Activated T-helper 9 cell treated with anti-CD3 and anti-CD28 coated beads, Interleukin-2, amount 50 U/mL, for 16 hours (primary cell): ENCODE measurements around the gene POPDC2.
"Not testable (repeated sequence)": the region's sequence is repeated elsewhere in the genome, so short reads cannot be mapped to it uniquely, and the experiment has no call there.

Source experiments
- DNase-seq: peaks from one replicate; pipeline ENCODE4 v3.0.0-alpha.2; 2020; ENCODE audit warnings: low read depth

Gene POPDC2

GRCh38 chr3:119660474-119661440, at the start of gene POPDC2:
Gene POPDC2, minus strand, starts transcription at chr3:119660589. Its CDS starts 166 bp downstream, at chr3:119660423.
- DNase-seq = no peak

GRCh38 chr3:119703820-119704531, 43.6 kb upstream of the POPDC2 start:
- no peak for DNase-seq

GRCh38 chr3:119702530-119703527, 42.4 kb upstream of the POPDC2 start, which contains the start of gene CFAP91:
Gene CFAP91, plus strand, starts transcription at chr3:119703022. Its CDS starts 77 bp downstream, at chr3:119703099.
- peak; percentile 72 for DNase-seq

GRCh38 chr3:119700920-119701734, 40.7 kb upstream of the POPDC2 start:
- no peak for DNase-seq

- no peak for DNase-seq
Measured at GRCh38 chr3:119700269-119700919, 40.0 kb upstream of the POPDC2 start.

- no peak for DNase-seq
Measured at GRCh38 chr3:119697394-119697793, 37.0 kb upstream of the POPDC2 start.

- no peak for DNase-seq
Measured at GRCh38 chr3:119695480-119695879, 35.1 kb upstream of the POPDC2 start.

- DNase-seq = no peak
Measured at GRCh38 chr3:119690043-119690656, 29.8 kb upstream of the POPDC2 start.

GRCh38 chr3:119683421-119683820, 23.0 kb upstream of the POPDC2 start:
- no peak for DNase-seq

- DNase-seq = no peak
Measured at GRCh38 chr3:119681279-119681678, 20.9 kb upstream of the POPDC2 start.

- DNase-seq = no peak
Measured at GRCh38 chr3:119679874-119680273, 19.5 kb upstream of the POPDC2 start.

- DNase-seq = not testable (repeated sequence)
Measured at GRCh38 chr3:119678209-119678608, 17.8 kb upstream of the POPDC2 start.

- no peak for DNase-seq
Measured at GRCh38 chr3:119677641-119677934, 17.2 kb upstream of the POPDC2 start.

GRCh38 chr3:119676771-119677640, 16.6 kb upstream of the POPDC2 start, which contains the start of gene COX17:
Gene COX17, minus strand, starts transcription at chr3:119677406. Its CDS starts 96 bp downstream, at chr3:119677310.
- peak; percentile 92 for DNase-seq

GRCh38 chr3:119676020-119676419, 15.6 kb upstream of the POPDC2 start:
- DNase-seq = no peak

- DNase-seq = no peak
Measured at GRCh38 chr3:119675188-119675874, 14.9 kb upstream of the POPDC2 start.

GRCh38 chr3:119673875-119674274, 13.5 kb upstream of the POPDC2 start:
- no peak for DNase-seq

GRCh38 chr3:119672776-119673175, 12.4 kb upstream of the POPDC2 start:
- no peak for DNase-seq
